HCT116 (cell line): ENCODE results near the gene GLP2R. TPM values are rescaled to one million over a fixed set of nuclear protein-coding genes. Genes with fewer than 3 reads are reported as not detected.

ENCODE experiments used
- ATAC-seq: fragments of 200-7000 bp; cut with Tn5 transposase; 2 replicates; pipeline ENCODE4 v1.9.1; 2020; ENCODE audit warnings: mild to moderate bottlenecking, moderate library complexity
- BruUV-seq: library from RNA; stranded (reverse); fragments of 400-500 nt; replicated peaks from 2 replicates; lab custom pipeline; 2021; lab: Mats Ljungman, UMichigan
- CTCF ChIA-PET: fragments of 300-600 bp; sonication (Branson Sonifier 250); formaldehyde crosslinking; loops from one replicate; lab custom pipeline; 2021; ENCODE audit warnings: antibody characterized with exemption; lab: Charles Lee
- POLR2A ChIA-PET: fragments of 300-600, 350-600 bp; sonication (Branson Sonifier 250); formaldehyde crosslinking; loops from one replicate; lab custom pipeline; 2021; ENCODE audit warnings: antibody characterized with exemption; lab: Charles Lee
- RAD21 ChIA-PET, 2 experiments: fragments of 300-600 bp; sonication (Branson Sonifier 250); formaldehyde crosslinking; loops; one replicate each; lab custom pipeline; 2023; ENCODE audit warnings: low total read pairs in 2 of 2; ENCODE audit not compliant: uncharacterized antibody in 2 of 2, unreplicated experiment in 2 of 2, low non-redundant PET in 1 of 2; lab: Charles Lee
- DNase-seq: peaks from one replicate; pipeline ENCODE4 v3.0.0-alpha.2; 2010; ENCODE audit warnings: low read depth, low spot score
- H2AFZ ChIP-seq: fragments of 200-600 bp; shearing (Covaris generic), sonication (generic); 2 replicates; pipeline ENCODE4 v1.6.1; 2017; ENCODE audit warnings: low read depth, mixed run types, mixed read lengths, antibody characterized with exemption, low read length; ENCODE audit not compliant: poor library complexity, severe bottlenecking
- H3K27ac ChIP-seq: 2 replicates; pipeline ENCODE4 v1.5.1; 2012; ENCODE audit warnings: low read depth, low read length
- H3K27me3 ChIP-seq: fragments of 200-600 bp; sonication (generic); 2 replicates; pipeline ENCODE4 v1.6.1; 2016; ENCODE audit warnings: mixed run types, low read length, mixed read lengths; ENCODE audit not compliant: insufficient read depth
- H3K36me3 ChIP-seq, 2 experiments: fragments of 200-500 bp in 1 of 2; fragments of 200-600 bp in 1 of 2; sonication (Bioruptor generic) in 1 of 2; sonication (generic) in 1 of 2; 2 replicates each; pipeline versions ENCODE4 v1.5.1 to v1.6.1; 2014 to 2016; ENCODE audit warnings: low read length in 2 of 2, inconsistent platforms in 1 of 2, mixed read lengths in 1 of 2, mixed run types in 1 of 2; ENCODE audit not compliant: insufficient read depth in 2 of 2, control insufficient read depth in 1 of 2
- H3K4me1 ChIP-seq, 2 experiments: fragments of 200-600 bp in 1 of 2; sonication (generic) in 1 of 2; 2 replicates each; pipeline versions ENCODE4 v1.5.1 to v1.6.1; 2012 to 2017; ENCODE audit warnings: low read length in 2 of 2, inconsistent platforms in 1 of 2, mild to moderate bottlenecking in 1 of 2, mixed read lengths in 1 of 2, mixed run types in 1 of 2, moderate library complexity in 1 of 2; ENCODE audit not compliant: insufficient read depth in 2 of 2, control insufficient read depth in 1 of 2
- H3K4me2 ChIP-seq: fragments of 200-600 bp; sonication (generic); 2 replicates; pipeline ENCODE4 v1.6.1; 2017; ENCODE audit warnings: mixed run types, low read length, mixed read lengths
- H3K4me3 ChIP-seq, 2 experiments: fragments of 200-600 bp in 1 of 2; sonication (generic) in 1 of 2; replicated peaks in 1 of 2; 2 replicates each; pipeline ENCODE4 v1.5.1; 2011 to 2016; ENCODE audit warnings: low read length in 2 of 2, control low read depth in 1 of 2, low read depth in 1 of 2, mild to moderate bottlenecking in 1 of 2, mixed read lengths in 1 of 2, mixed run types in 1 of 2
- H3K79me2 ChIP-seq: fragments of 200-600 bp; sonication (generic); 2 replicates; pipeline ENCODE4 v1.6.1; 2017; ENCODE audit warnings: mild to moderate bottlenecking, mixed run types, low read length, moderate library complexity, mixed read lengths; ENCODE audit not compliant: insufficient read depth
- H3K9ac ChIP-seq: fragments of 200-600 bp; sonication (generic); 2 replicates; pipeline ENCODE4 v1.6.1; 2016; ENCODE audit warnings: low read length, mixed read lengths
- H3K9me2 ChIP-seq: fragments of 200-600 bp; sonication (generic), shearing (Covaris generic); 2 replicates; pipeline ENCODE4 v1.6.1; 2017; ENCODE audit warnings: mixed run types, mild to moderate bottlenecking, moderate library complexity; ENCODE audit not compliant: insufficient read depth
- H3K9me3 ChIP-seq, 2 experiments: fragments of 200-500 bp in 1 of 2; fragments of 200-600 bp in 1 of 2; sonication (Bioruptor generic) in 1 of 2; sonication (generic) in 1 of 2; 2 replicates each; pipeline ENCODE4 v1.6.1; 2014 to 2017; ENCODE audit warnings: low read length in 2 of 2, mixed read lengths in 2 of 2, inconsistent platforms in 1 of 2, low read depth in 1 of 2, mild to moderate bottlenecking in 1 of 2, mixed run types in 1 of 2, moderate library complexity in 1 of 2; ENCODE audit not compliant: control insufficient read depth in 1 of 2, insufficient read depth in 1 of 2
- H4K20me1 ChIP-seq: fragments of 200-600 bp; sonication (generic), shearing (Covaris generic); 2 replicates; pipeline ENCODE4 v1.6.1; 2017; ENCODE audit warnings: mixed run types, mild to moderate bottlenecking, moderate library complexity; ENCODE audit not compliant: insufficient read depth
- CEBPB ChIP-seq: IDR thresholded peaks from 2 replicates; pipeline ENCODE4 v1.6.1; 2012; ENCODE audit warnings: low read depth
- ELF1 ChIP-seq: IDR thresholded peaks from 2 replicates; pipeline ENCODE4 v1.6.1; 2012; ENCODE audit warnings: low read depth, borderline replicate concordance
- FOSL1 ChIP-seq: IDR thresholded peaks from 2 replicates; pipeline ENCODE4 v1.6.1; 2012; ENCODE audit warnings: low read depth
- POLR2AphosphoS5 ChIP-seq: IDR thresholded peaks from 2 replicates; pipeline ENCODE4 v1.6.1; 2011; ENCODE audit warnings: mild to moderate bottlenecking, low read depth, low read length, moderate library complexity
- RAD21 ChIP-seq: IDR thresholded peaks from 2 replicates; pipeline ENCODE4 v1.6.1; 2012; ENCODE audit warnings: low read depth, mild to moderate bottlenecking
- SIN3A ChIP-seq: IDR thresholded peaks from 2 replicates; pipeline ENCODE4 v1.6.1; 2012; ENCODE audit warnings: low read depth
- SP1 ChIP-seq: IDR thresholded peaks from 2 replicates; pipeline ENCODE4 v1.6.1; 2012; ENCODE audit warnings: low read depth
- SRF ChIP-seq: IDR thresholded peaks from 2 replicates; pipeline ENCODE4 v1.6.1; 2012; ENCODE audit warnings: low read depth
- ZBTB33 ChIP-seq: IDR thresholded peaks from 2 replicates; pipeline ENCODE4 v1.6.1; 2011; ENCODE audit warnings: mild to moderate bottlenecking, low read length, moderate library complexity; ENCODE audit not compliant: insufficient replicate concordance; ENCODE audit errors: extremely low read depth
- ZFX ChIP-seq: fragments of 450-650 bp; IDR thresholded peaks from 2 replicates; pipeline ENCODE4 v1.6.1; 2017
- ZNF274 ChIP-seq: fragments of 200-500 bp; sonication (Bioruptor generic); IDR thresholded peaks from 2 replicates; pipeline ENCODE4 v1.6.1; 2014; ENCODE audit warnings: mild to moderate bottlenecking, low read depth, low read length, inconsistent platforms
- intact Hi-C: fragments of 100-400 bp; cut with micrococcal nuclease; formaldehyde crosslinking; loops from 2 replicates; pipeline ENCODE4 v1.10.0; 2022
- total RNA-seq: library from RNA; stranded (reverse); gene quantifications from one replicate; pipeline ENCODE4 v1.2.1, GENCODE V29; 2021; ENCODE audit not compliant: unreplicated experiment
- TF ChIP-seq, protein P1 (sequence below), 3 experiments: fragments of 200-600 bp in 1 of 3; sonication (generic) in 1 of 3; IDR thresholded peaks in 2 of 3; conservative IDR thresholded peaks in 1 of 3; 2 replicates each; pipeline ENCODE4 v1.5.1; 2012 to 2017; ENCODE audit warnings: low read depth in 2 of 3, low read length in 2 of 3, antibody characterized with exemption in 1 of 3, borderline replicate concordance in 1 of 3, control low read depth in 1 of 3, mild to moderate bottlenecking in 1 of 3, mixed read lengths in 1 of 3, mixed run types in 1 of 3, moderate library complexity in 1 of 3; ENCODE audit not compliant: insufficient read depth in 1 of 3
- TF ChIP-seq, protein P2 (sequence below): IDR thresholded peaks from 2 replicates; pipeline ENCODE4 v1.6.1; 2012; ENCODE audit warnings: low read depth

The GLP2R gene
- total RNA-seq, 1 experiment from 2014 or later: not detected

GRCh38 chr17:9922012-9922848 lies 96.5 kb downstream of the GLP2R start:
- H3K27ac ChIP-seq: no peak overlapping the region
- no peak overlapping the region for H3K9ac ChIP-seq
- H3K9me3 ChIP-seq: no peaks in the 10 kb centered on the region
- H3K4me3 ChIP-seq: no peak overlapping the region
- H3K4me2 ChIP-seq: no peak overlapping the region
- H3K4me1 ChIP-seq: peaks cover 3 to 12% of the 10 kb centered on the region in 2 experiments; a peak in 3 of 4 replicates
- no peak overlapping the region for H2AFZ ChIP-seq
- ChIA-PET POLR2A (no interaction called here), CTCF (no interaction called here), RAD21 (no interaction called here)
- H3K27me3 ChIP-seq: no peaks in the 10 kb centered on the region
- intact Hi-C loops: loop anchor here (5.0 kb wide), 1 partner anchor 305 kb away; no protein-coding TSS in a partner anchor
- ATAC-seq (no peak), DNase-seq (no peak)
- no peaks in the 10 kb centered on the region for H3K9me2 ChIP-seq
- no TSS peak for BruUV-seq
- TF ChIP-seq ZNF274 (no peak), ZFX (no peak), POLR2AphosphoS5 (no peak), RAD21 (no peak), ELF1 (no peak), SRF (no peak), FOSL1 (no peak), SP1 (no peak), SIN3A (no peak), CEBPB (no peak), ZBTB33 (no peak)
- TF ChIP-seq, protein P1, sequence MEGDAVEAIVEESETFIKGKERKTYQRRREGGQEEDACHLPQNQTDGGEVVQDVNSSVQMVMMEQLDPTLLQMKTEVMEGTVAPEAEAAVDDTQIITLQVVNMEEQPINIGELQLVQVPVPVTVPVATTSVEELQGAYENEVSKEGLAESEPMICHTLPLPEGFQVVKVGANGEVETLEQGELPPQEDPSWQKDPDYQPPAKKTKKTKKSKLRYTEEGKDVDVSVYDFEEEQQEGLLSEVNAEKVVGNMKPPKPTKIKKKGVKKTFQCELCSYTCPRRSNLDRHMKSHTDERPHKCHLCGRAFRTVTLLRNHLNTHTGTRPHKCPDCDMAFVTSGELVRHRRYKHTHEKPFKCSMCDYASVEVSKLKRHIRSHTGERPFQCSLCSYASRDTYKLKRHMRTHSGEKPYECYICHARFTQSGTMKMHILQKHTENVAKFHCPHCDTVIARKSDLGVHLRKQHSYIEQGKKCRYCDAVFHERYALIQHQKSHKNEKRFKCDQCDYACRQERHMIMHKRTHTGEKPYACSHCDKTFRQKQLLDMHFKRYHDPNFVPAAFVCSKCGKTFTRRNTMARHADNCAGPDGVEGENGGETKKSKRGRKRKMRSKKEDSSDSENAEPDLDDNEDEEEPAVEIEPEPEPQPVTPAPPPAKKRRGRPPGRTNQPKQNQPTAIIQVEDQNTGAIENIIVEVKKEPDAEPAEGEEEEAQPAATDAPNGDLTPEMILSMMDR (IDR thresholded peaks at IDR 0.05 in 2 of 3, conservative IDR thresholded peaks at IDR 0.05 in 1 of 3; ENCODE audit: borderline replicate concordance in 1 of 3, insufficient read depth in 1 of 3, low read depth in 2 of 3, low read length in 2 of 3): no peak
- TF ChIP-seq, protein P2, sequence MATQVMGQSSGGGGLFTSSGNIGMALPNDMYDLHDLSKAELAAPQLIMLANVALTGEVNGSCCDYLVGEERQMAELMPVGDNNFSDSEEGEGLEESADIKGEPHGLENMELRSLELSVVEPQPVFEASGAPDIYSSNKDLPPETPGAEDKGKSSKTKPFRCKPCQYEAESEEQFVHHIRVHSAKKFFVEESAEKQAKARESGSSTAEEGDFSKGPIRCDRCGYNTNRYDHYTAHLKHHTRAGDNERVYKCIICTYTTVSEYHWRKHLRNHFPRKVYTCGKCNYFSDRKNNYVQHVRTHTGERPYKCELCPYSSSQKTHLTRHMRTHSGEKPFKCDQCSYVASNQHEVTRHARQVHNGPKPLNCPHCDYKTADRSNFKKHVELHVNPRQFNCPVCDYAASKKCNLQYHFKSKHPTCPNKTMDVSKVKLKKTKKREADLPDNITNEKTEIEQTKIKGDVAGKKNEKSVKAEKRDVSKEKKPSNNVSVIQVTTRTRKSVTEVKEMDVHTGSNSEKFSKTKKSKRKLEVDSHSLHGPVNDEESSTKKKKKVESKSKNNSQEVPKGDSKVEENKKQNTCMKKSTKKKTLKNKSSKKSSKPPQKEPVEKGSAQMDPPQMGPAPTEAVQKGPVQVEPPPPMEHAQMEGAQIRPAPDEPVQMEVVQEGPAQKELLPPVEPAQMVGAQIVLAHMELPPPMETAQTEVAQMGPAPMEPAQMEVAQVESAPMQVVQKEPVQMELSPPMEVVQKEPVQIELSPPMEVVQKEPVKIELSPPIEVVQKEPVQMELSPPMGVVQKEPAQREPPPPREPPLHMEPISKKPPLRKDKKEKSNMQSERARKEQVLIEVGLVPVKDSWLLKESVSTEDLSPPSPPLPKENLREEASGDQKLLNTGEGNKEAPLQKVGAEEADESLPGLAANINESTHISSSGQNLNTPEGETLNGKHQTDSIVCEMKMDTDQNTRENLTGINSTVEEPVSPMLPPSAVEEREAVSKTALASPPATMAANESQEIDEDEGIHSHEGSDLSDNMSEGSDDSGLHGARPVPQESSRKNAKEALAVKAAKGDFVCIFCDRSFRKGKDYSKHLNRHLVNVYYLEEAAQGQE: no peak
- TF ChIP-seq, all 23 proteins: peak for 0
- no peaks in the 10 kb centered on the region for H3K79me2 ChIP-seq
- H4K20me1 ChIP-seq: no peaks in the 10 kb centered on the region
- H3K36me3 ChIP-seq: no peaks in the 10 kb centered on the region
